Measurements from ENCODE around the gene CABCOCO1. TPM values are rescaled to one million over a fixed set of nuclear protein-coding genes. Genes with fewer than 3 reads are reported as not detected.

The CABCOCO1 gene
- total RNA-seq, 2 donors from 2014 or later, result not detected

GRCh38 chr10:61775111-61775510 lies 112.4 kb downstream of the CABCOCO1 start:
- intact Hi-C loops (cut with DNase I, micrococcal nuclease), result no loop called here
- DNase-seq (no peak), ATAC-seq (no peak)

GRCh38 chr10:61776615-61777266 lies 114.0 kb downstream of the CABCOCO1 start:
- intact Hi-C loops (cut with DNase I, micrococcal nuclease), result no loop called here
- ATAC-seq (no peak), DNase-seq (no peak)

GRCh38 chr10:61778137-61778536 lies 115.4 kb downstream of the CABCOCO1 start:
- ATAC-seq (no peak), DNase-seq (no peak)
- intact Hi-C loops (cut with DNase I, micrococcal nuclease), result no loop called here

GRCh38 chr10:61779276-61779675 lies 116.5 kb downstream of the CABCOCO1 start:
- DNase-seq (no peak), ATAC-seq (no peak)
- intact Hi-C loops (cut with DNase I, micrococcal nuclease), result no loop called here

GRCh38 chr10:61779950-61780659 lies 117.4 kb downstream of the CABCOCO1 start:
- peak; percentile 75 for ATAC-seq
- DNase-seq, result peak; percentile 21 to 44
- intact Hi-C loops (cut with DNase I, micrococcal nuclease), result no loop called here

- ATAC-seq (no peak), DNase-seq (no peak)
- intact Hi-C loops (cut with DNase I, micrococcal nuclease), result no loop called here
Measured at GRCh38 chr10:61780732-61781131, 118.0 kb downstream of the CABCOCO1 start.

- DNase-seq (no peak), ATAC-seq (peak; percentile 90)
- intact Hi-C loops (cut with DNase I, micrococcal nuclease), result no loop called here
Measured at GRCh38 chr10:61781969-61782403, 119.3 kb downstream of the CABCOCO1 start.

- ATAC-seq (no peak), DNase-seq (no peak)
- intact Hi-C loops (cut with DNase I, micrococcal nuclease), result no loop called here
Measured at GRCh38 chr10:61784354-61785133, 121.8 kb downstream of the CABCOCO1 start.

GRCh38 chr10:61785473-61786105 lies 122.9 kb downstream of the CABCOCO1 start:
- no peak for DNase-seq
- ATAC-seq, result no peak
- intact Hi-C loops (cut with DNase I, micrococcal nuclease), result no loop called here

- DNase-seq, result no peak
- no peak for ATAC-seq
- intact Hi-C loops (cut with DNase I, micrococcal nuclease), result no loop called here
Measured at GRCh38 chr10:61786728-61787127, 124.0 kb downstream of the CABCOCO1 start.

- ATAC-seq (no peak), DNase-seq (no peak)
- intact Hi-C loops (cut with DNase I, micrococcal nuclease), result no loop called here
Measured at GRCh38 chr10:61787170-61787569, 124.4 kb downstream of the CABCOCO1 start.

GRCh38 chr10:61789031-61789430 lies 126.3 kb downstream of the CABCOCO1 start:
- no peak for ATAC-seq
- intact Hi-C loops (cut with DNase I, micrococcal nuclease), result no loop called here
- DNase-seq, result no peak

- ATAC-seq (no peak), DNase-seq (no peak)
Measured at GRCh38 chr10:61791216-61791615, 128.5 kb downstream of the CABCOCO1 start.

GRCh38 chr10:61792097-61792716 lies 129.5 kb downstream of the CABCOCO1 start:
- no peak for DNase-seq
- intact Hi-C loops (cut with DNase I, micrococcal nuclease), result no loop called here
- ATAC-seq, result no peak

More at GRCh38 chr10:61791216-61791615, 128.5 kb downstream of the CABCOCO1 start:
- intact Hi-C loops (cut with DNase I, micrococcal nuclease), result no loop called here

- intact Hi-C loops (cut with DNase I, micrococcal nuclease), result no loop called here
- DNase-seq, result no peak
- ATAC-seq, result peak; percentile 84
Measured at GRCh38 chr10:61792921-61793320, 130.2 kb downstream of the CABCOCO1 start.

- ATAC-seq (no peak), DNase-seq (no peak)
- intact Hi-C loops (cut with DNase I, micrococcal nuclease), result no loop called here
Measured at GRCh38 chr10:61793760-61794703, 131.3 kb downstream of the CABCOCO1 start.

- intact Hi-C loops (cut with DNase I, micrococcal nuclease), result no loop called here
- DNase-seq (no peak), ATAC-seq (no peak)
Measured at GRCh38 chr10:61795147-61795546, 132.4 kb downstream of the CABCOCO1 start.

- DNase-seq, result no peak
- intact Hi-C loops (cut with DNase I, micrococcal nuclease), result no loop called here
- no peak for ATAC-seq
Measured at GRCh38 chr10:61795551-61795950, 132.8 kb downstream of the CABCOCO1 start.

Measured in left colon (tissue), 2 donors.